Stimulated activated CD8-positive, alpha-beta memory T cell treated with anti-CD3 and anti-CD28 coated beads, Interleukin-4, amount 100 ng/mL, for 4 hours (primary cell): ENCODE measurements around the gene RAB15.

Experiments used
- DNase-seq, 2 donors: peaks; one replicate each; pipeline ENCODE4 v3.0.0-alpha.2; 2020; ENCODE audit warnings: low read depth in 2 of 2, low spot score in 1 of 2

RAB15 gene

GRCh38 chr14:64971943-64972791 is at the start of gene RAB15:
Gene RAB15 (minus strand): TSS chr14:64972336. CDS start chr14:64972076, 260 bp downstream.
- DNase-seq: peak in 1 of 2 donors; percentile 16

- DNase-seq: no peak
These were observed 47.9 kb upstream of the RAB15 start for GRCh38 chr14:65019944-65020566.

- no peak for DNase-seq
These were observed 44.3 kb upstream of the RAB15 start for GRCh38 chr14:65016471-65016870.

- DNase-seq: no peak
These were observed 43.3 kb upstream of the RAB15 start for GRCh38 chr14:65015391-65015790.

- no peak for DNase-seq
These were observed 40.2 kb upstream of the RAB15 start for GRCh38 chr14:65012353-65012752.

- no peak for DNase-seq
These were observed 39.4 kb upstream of the RAB15 start for GRCh38 chr14:65011538-65011937.

GRCh38 chr14:65010211-65010931 is 38.2 kb upstream of the RAB15 start:
- no peak for DNase-seq

GRCh38 chr14:65007202-65007601 is 35.1 kb upstream of the RAB15 start:
- no peak for DNase-seq

GRCh38 chr14:65006261-65006721 is 34.2 kb upstream of the RAB15 start:
- DNase-seq: no peak

- no peak for DNase-seq
These were observed 31.3 kb upstream of the RAB15 start for GRCh38 chr14:65003394-65003793.

- no peak for DNase-seq
These were observed 30.6 kb upstream of the RAB15 start for GRCh38 chr14:65002586-65003210.

- no peak for DNase-seq
These were observed 29.6 kb upstream of the RAB15 start for GRCh38 chr14:65001723-65002122.

GRCh38 chr14:65000898-65001591 is 28.9 kb upstream of the RAB15 start:
- DNase-seq: no peak

- no peak for DNase-seq
These were observed 26.4 kb upstream of the RAB15 start for GRCh38 chr14:64998455-64998931.

GRCh38 chr14:64997108-64997794 is 25.1 kb upstream of the RAB15 start:
- no peak for DNase-seq

GRCh38 chr14:64995291-64995690 is 23.2 kb upstream of the RAB15 start:
- no peak for DNase-seq

GRCh38 chr14:64994540-64994939 is 22.4 kb upstream of the RAB15 start:
- no peak for DNase-seq

- DNase-seq: no peak
These were observed 21.3 kb upstream of the RAB15 start for GRCh38 chr14:64993266-64993930.

- no peak for DNase-seq
These were observed 20.3 kb upstream of the RAB15 start for GRCh38 chr14:64992328-64992885.
